HepG2 (cell line): ENCODE measurements around the gene ABCA8. TPM values are rescaled to one million over a fixed set of nuclear protein-coding genes. Genes with fewer than 3 reads are reported as not detected.

ENCODE experiments used
- ARHGAP35 ChIP-seq: sonication (generic); formaldehyde crosslinking; IDR thresholded peaks from 2 replicates; pipeline ENCODE4 v1.9.0; 2022; ENCODE audit warnings: mild to moderate bottlenecking, inconsistent platforms, moderate library complexity, missing genetic modification reagents, borderline replicate concordance
- CREB3 ChIP-seq: sonication (generic); formaldehyde crosslinking; IDR thresholded peaks from 2 replicates; pipeline ENCODE4 v1.5.0; 2020; ENCODE audit warnings: missing genetic modification reagents
- FOXA1 ChIP-seq, 2 experiments: fragments of 450-650 bp in 1 of 2; sonication (generic) in 1 of 2; formaldehyde crosslinking in 1 of 2; IDR thresholded peaks; 2 replicates each; pipeline versions ENCODE4 v1.4.0 to v1.6.1; 2016 to 2020; ENCODE audit warnings: missing genetic modification reagents in 1 of 2
- FUBP1 ChIP-seq: sonication (generic); formaldehyde crosslinking; IDR thresholded peaks from 2 replicates; pipeline ENCODE4 v1.5.1; 2020; ENCODE audit warnings: missing genetic modification reagents, mild to moderate bottlenecking, borderline replicate concordance
- HHEX ChIP-seq: IDR thresholded peaks from 2 replicates; pipeline ENCODE4 v1.6.1; 2016; ENCODE audit warnings: control low read depth
- IKZF1 ChIP-seq: fragments of 450-650 bp; IDR thresholded peaks from 2 replicates; pipeline ENCODE4 v1.7.1; 2016
- KLF12 ChIP-seq: sonication (generic); formaldehyde crosslinking; IDR thresholded peaks from 2 replicates; pipeline ENCODE4 v1.4.0; 2020; ENCODE audit warnings: missing genetic modification reagents, borderline replicate concordance
- MED1 ChIP-seq: sonication (generic); formaldehyde crosslinking; IDR thresholded peaks from 2 replicates; pipeline ENCODE4 v1.4.0; 2020; ENCODE audit warnings: missing genetic modification reagents
- NFE2 ChIP-seq: sonication (generic); formaldehyde crosslinking; IDR thresholded peaks from 2 replicates; pipeline ENCODE4 v1.4.0; 2020; ENCODE audit warnings: missing genetic modification reagents
- RNF2 ChIP-seq: fragments of 450-650 bp; conservative IDR thresholded peaks from 2 replicates; pipeline ENCODE4 v1.6.1; 2016; ENCODE audit warnings: low read depth
- SCMH1 ChIP-seq: sonication (generic); formaldehyde crosslinking; IDR thresholded peaks from 2 replicates; pipeline ENCODE4 v1.9.0; 2021; ENCODE audit warnings: missing genetic modification reagents, mild to moderate bottlenecking, borderline replicate concordance
- TCF7 ChIP-seq: sonication (generic); IDR thresholded peaks from 2 replicates; pipeline ENCODE4 v1.6.1; 2016; ENCODE audit warnings: antibody characterized with exemption, low read depth
- ZBTB2 ChIP-seq: sonication (generic); formaldehyde crosslinking; IDR thresholded peaks from 2 replicates; pipeline ENCODE4 v1.8.0; 2022; ENCODE audit warnings: low read depth, missing genetic modification reagents
- ZBTB49 ChIP-seq: sonication (generic); formaldehyde crosslinking; IDR thresholded peaks from 2 replicates; pipeline ENCODE4 v1.4.0; 2020; ENCODE audit warnings: missing genetic modification reagents, borderline replicate concordance
- ZNF12 ChIP-seq: sonication (generic); formaldehyde crosslinking; IDR thresholded peaks from 2 replicates; pipeline ENCODE4 v1.5.0; 2020; ENCODE audit warnings: missing genetic modification reagents
- ZNF207 ChIP-seq: fragments of 450-650 bp; IDR thresholded peaks from 2 replicates; pipeline ENCODE4 v1.6.1; 2016; ENCODE audit warnings: antibody characterized with exemption, borderline replicate concordance
- ZNF562 ChIP-seq: sonication (generic); formaldehyde crosslinking; IDR thresholded peaks from 2 replicates; pipeline ENCODE4 v1.8.0; 2022; ENCODE audit warnings: missing genetic modification reagents, borderline replicate concordance
- ZSCAN12 ChIP-seq: sonication (generic); formaldehyde crosslinking; IDR thresholded peaks from 2 replicates; pipeline ENCODE4 v1.9.0; 2021; ENCODE audit warnings: mild to moderate bottlenecking, missing genetic modification reagents
- ZSCAN9 ChIP-seq: IDR thresholded peaks from 2 replicates; pipeline ENCODE4 v1.6.1; 2016; ENCODE audit warnings: borderline replicate concordance
- polyA plus RNA-seq, 8 experiments: library from polyadenylated mRNA; depleted of rRNA in 3 of 8; stranded (reverse) in 7 of 8; unstranded in 1 of 8; fragments of >200 nt; fragmentation: Illumina TruSeq in 4 of 8; extraction: Trizol in 4 of 8; gene quantifications; 2 replicates each; pipeline versions ENCODE4 v1.2.1 to v1.2.3, GENCODE V29; 2011 to 2016; ENCODE audit warnings: low read depth in 4 of 8, missing spikeins in 1 of 8, mixed read lengths in 1 of 8; ENCODE audit not compliant: insufficient read depth in 1 of 8
- total RNA-seq, 5 experiments: library from RNA; depleted of rRNA; stranded (reverse); fragments of >200 nt; fragmentation: Illumina TruSeq; extraction: Trizol; gene quantifications; 2 replicates each; pipeline ENCODE4 v1.2.3, GENCODE V29; 2016; ENCODE audit warnings: low read depth in 1 of 5
- TF ChIP-seq, protein P1 (sequence below): fragments of 450-650 bp; IDR thresholded peaks from 2 replicates; pipeline ENCODE4 v1.6.1; 2017; ENCODE audit warnings: mild to moderate bottlenecking
- TF ChIP-seq, protein P2 (sequence below): sonication (generic); formaldehyde crosslinking; IDR thresholded peaks from 2 replicates; pipeline ENCODE4 v1.8.1; 2023; ENCODE audit warnings: mild to moderate bottlenecking, moderate library complexity, missing genetic modification reagents

Gene ABCA8
- total and polyA plus RNA-seq, 2 of the 13 experiments (the other 11 are each of a cell fraction or from before 2014, with no cell fraction given) = 0.05 to 0.18 TPM

DNA sequence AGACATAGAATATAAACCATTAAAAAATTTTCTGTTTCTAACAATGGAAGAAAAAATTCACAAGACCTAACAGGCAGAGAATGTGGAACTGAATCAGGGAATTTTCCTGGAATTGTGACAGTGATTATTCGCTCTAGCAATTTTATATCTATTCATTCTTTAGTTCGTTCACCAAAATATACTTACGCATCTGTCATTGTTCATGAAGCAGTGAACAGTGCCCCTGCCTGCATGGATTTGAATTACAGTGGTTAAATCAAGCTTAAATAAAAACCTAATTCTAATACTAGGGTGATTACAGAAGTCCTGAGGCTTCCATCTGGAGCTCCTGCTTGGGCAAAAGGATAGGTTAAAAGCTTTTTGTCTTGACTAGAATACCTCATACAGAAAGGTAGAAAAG lies 48.6 kb downstream of the ABCA8 start (continued):
- no peak for TF ChIP-seq ZBTB49 (CRISPR knock-in tag)
- no peak for TF ChIP-seq NFE2 (CRISPR knock-in tag)
- TF ChIP-seq ZNF562 = no peak
- TF ChIP-seq MED1 (CRISPR knock-in tag) = 0 out of 2 replicates have a peak, but pooled peaks have one; percentile 16
- TF ChIP-seq, protein P1, sequence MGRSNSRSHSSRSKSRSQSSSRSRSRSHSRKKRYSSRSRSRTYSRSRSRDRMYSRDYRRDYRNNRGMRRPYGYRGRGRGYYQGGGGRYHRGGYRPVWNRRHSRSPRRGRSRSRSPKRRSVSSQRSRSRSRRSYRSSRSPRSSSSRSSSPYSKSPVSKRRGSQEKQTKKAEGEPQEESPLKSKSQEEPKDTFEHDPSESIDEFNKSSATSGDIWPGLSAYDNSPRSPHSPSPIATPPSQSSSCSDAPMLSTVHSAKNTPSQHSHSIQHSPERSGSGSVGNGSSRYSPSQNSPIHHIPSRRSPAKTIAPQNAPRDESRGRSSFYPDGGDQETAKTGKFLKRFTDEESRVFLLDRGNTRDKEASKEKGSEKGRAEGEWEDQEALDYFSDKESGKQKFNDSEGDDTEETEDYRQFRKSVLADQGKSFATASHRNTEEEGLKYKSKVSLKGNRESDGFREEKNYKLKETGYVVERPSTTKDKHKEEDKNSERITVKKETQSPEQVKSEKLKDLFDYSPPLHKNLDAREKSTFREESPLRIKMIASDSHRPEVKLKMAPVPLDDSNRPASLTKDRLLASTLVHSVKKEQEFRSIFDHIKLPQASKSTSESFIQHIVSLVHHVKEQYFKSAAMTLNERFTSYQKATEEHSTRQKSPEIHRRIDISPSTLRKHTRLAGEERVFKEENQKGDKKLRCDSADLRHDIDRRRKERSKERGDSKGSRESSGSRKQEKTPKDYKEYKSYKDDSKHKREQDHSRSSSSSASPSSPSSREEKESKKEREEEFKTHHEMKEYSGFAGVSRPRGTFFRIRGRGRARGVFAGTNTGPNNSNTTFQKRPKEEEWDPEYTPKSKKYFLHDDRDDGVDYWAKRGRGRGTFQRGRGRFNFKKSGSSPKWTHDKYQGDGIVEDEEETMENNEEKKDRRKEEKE = no peak
- TF ChIP-seq IKZF1 = no peak
- no peak for TF ChIP-seq ARHGAP35 (CRISPR knock-in tag)
- 0 out of 2 replicates have a peak, but pooled peaks have one; percentile 27 for TF ChIP-seq CREB3 (CRISPR knock-in tag)
- no peak for TF ChIP-seq FOXA1 (IDR thresholded peaks at IDR 0.05)
- TF ChIP-seq FOXA1 (CRISPR knock-in tag; IDR thresholded peaks at IDR 0.05) = no peak
- no peak for TF ChIP-seq RNF2
- no peak for TF ChIP-seq HHEX
- no peak for TF ChIP-seq KLF12 (CRISPR knock-in tag)
- TF ChIP-seq ZNF207 = no peak
- TF ChIP-seq FUBP1 (CRISPR knock-in tag) = no peak
- no peak for TF ChIP-seq TCF7
- no peak for TF ChIP-seq SCMH1 (CRISPR knock-in tag)
- TF ChIP-seq, protein P2, sequence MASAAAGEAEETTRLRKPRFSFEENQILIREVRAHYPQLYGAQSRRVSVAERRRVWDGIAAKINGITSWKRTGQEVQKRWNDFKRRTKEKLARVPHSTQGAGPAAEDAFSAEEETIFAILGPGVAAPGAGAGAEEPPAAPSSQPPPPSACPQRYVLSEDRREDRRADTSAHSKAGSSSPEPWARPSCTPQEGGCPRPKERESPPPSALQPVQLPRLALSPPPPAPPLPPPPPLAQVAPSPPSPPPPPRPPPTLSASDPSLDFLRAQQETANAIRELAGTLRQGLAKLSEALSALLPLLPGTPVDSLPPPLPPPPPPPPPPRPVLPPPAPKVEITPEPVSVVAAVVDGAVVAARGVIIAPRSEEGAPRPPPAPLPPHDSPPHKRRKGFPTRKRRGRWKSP = no peak
- no peak for TF ChIP-seq ZBTB2 (CRISPR knock-in tag)
- no peak for TF ChIP-seq ZSCAN12 (CRISPR knock-in tag)
- TF ChIP-seq ZSCAN9 = no peak
- TF ChIP-seq ZNF12 (CRISPR knock-in tag) = no peak
